Measurements from ENCODE around the gene ENTPD6. TPM values are rescaled to one million over a fixed set of nuclear protein-coding genes. Genes with fewer than 3 reads are reported as not detected.

Gene ENTPD6
- total RNA-seq, 3 donors from 2014 or later (not counting 1 experiment from before 2014, with no cell fraction given) = 36.4 to 43.1 (median 41.4) TPM

DNA sequence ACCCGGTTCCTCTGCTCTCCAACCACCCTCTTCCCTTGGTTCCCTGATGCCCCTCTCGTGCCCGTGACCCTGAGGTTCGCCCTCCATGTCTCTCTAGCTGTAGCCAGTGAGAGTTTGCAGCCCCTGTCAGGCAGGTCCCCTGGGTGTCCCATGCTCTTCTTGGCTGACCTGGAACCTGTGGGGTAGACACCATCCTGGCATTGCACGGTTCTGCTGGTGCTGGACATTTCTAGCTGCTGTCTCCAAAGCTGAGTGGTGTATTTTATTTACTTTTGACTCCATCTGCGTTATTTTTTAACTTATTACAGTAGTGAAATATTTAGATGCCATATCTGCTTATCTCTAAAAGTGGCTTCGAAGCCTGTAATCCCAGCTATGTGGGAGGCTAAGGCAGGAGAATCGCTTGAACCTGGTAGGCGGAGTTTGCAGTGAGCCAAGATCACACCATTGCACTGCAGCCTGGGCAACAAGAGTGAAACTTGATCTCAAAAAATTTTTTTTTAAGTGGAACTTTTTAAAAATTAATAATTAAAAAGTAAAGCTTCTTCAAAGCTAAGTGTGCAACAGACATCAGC is 12.5 kb downstream of the ENTPD6 start:
- ATAC-seq (no peak), DNase-seq (no peak)
- Mint-ChIP-seq H3K27me3 (ENCODE audit: low read depth in 2 of 2) (no peaks in the 10 kb centered on the region), H3K27ac (no peak overlapping the region), H3K36me3 (no peaks in the 10 kb centered on the region), H3K4me3 (no peak overlapping the region), H3K4me1 (peaks cover 9 to 14% of the 10 kb centered on the region in 2 donors), H3K9me3 (no peaks in the 10 kb centered on the region)
- H3K4me1 ChIP-seq (ENCODE audit: control insufficient read depth, insufficient read depth, low read length) = no peaks in the 10 kb centered on the region
- no peak overlapping the region for H3K4me3 ChIP-seq (ENCODE audit: low read length)
- 97% methylated on average over 8 of the region's 9 CpGs for WGBS (ENCODE audit: insufficient coverage)
- H3K36me3 ChIP-seq (ENCODE audit: control insufficient read depth, insufficient read depth, low read length) = peaks cover 8% of the 10 kb centered on the region
- H3K27ac ChIP-seq (ENCODE audit: low read length) = no peak overlapping the region
- no peaks in the 10 kb centered on the region for H3K9me3 ChIP-seq (ENCODE audit: control insufficient read depth, insufficient read depth, low read length)
- no peaks in the 10 kb centered on the region for H3K27me3 ChIP-seq (ENCODE audit: control insufficient read depth, insufficient read depth, low read length)
- TF ChIP-seq, protein P1, sequence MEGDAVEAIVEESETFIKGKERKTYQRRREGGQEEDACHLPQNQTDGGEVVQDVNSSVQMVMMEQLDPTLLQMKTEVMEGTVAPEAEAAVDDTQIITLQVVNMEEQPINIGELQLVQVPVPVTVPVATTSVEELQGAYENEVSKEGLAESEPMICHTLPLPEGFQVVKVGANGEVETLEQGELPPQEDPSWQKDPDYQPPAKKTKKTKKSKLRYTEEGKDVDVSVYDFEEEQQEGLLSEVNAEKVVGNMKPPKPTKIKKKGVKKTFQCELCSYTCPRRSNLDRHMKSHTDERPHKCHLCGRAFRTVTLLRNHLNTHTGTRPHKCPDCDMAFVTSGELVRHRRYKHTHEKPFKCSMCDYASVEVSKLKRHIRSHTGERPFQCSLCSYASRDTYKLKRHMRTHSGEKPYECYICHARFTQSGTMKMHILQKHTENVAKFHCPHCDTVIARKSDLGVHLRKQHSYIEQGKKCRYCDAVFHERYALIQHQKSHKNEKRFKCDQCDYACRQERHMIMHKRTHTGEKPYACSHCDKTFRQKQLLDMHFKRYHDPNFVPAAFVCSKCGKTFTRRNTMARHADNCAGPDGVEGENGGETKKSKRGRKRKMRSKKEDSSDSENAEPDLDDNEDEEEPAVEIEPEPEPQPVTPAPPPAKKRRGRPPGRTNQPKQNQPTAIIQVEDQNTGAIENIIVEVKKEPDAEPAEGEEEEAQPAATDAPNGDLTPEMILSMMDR (IDR thresholded peaks at IDR 0.05) = no peak
- intact Hi-C loops (cut with micrococcal nuclease) = no loop called here

DNA sequence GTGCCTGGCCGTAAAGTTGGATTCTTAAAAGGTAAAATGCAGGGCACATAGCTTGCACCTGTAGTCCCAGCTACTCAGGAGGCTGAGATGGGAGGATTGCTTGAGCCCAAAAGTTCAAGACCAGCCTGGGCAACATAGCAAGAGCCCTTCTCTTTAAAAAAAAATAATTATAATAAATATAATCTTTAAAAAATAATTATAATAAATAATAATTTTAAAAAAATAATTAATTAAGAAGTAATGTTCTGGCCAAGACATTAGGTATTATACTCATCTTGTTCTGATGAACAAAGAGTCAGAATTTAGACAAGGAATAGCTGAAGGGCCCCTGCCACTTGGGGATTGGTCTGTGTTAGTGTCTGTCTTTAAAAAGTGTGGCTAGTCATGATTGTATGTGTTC is 13.9 kb downstream of the ENTPD6 start:
- H3K27me3 Mint-ChIP-seq (ENCODE audit: low read depth in 2 of 2) = no peaks in the 10 kb centered on the region
- peaks cover 0 to 6% of the 10 kb centered on the region in 2 donors for H3K4me1 Mint-ChIP-seq
- H3K36me3 Mint-ChIP-seq = no peaks in the 10 kb centered on the region

DNA sequence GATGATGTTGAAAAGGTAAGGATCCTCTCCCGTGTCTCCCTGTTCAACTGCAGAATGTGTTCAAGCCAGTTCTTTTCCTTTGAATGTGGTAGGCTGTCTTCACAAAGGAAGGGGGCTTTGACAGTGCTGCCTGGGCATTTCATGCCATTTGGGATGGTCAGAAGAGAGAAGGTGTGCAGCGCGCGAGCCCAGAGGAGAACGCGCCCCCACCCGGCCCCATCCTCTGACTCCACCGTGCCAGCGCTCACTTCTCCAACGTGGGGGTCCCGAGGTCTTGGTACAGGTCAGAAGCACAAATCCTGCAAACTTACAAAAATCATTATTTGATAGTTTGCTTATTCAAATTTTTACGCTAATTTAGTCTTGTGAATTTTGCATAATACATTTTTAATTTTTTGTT is 14.4 kb downstream of the ENTPD6 start:
- Histone ChIP-seq H3K36me3 (ENCODE audit: control insufficient read depth, insufficient read depth, low read length) (peaks cover 21% of the 10 kb centered on the region), H3K27ac (ENCODE audit: low read length) (no peak overlapping the region), H3K4me3 (ENCODE audit: low read length) (no peak overlapping the region), H3K27me3 (ENCODE audit: control insufficient read depth, insufficient read depth, low read length) (no peaks in the 10 kb centered on the region), H3K9me3 (ENCODE audit: control insufficient read depth, insufficient read depth, low read length) (no peaks in the 10 kb centered on the region), H3K4me1 (ENCODE audit: control insufficient read depth, insufficient read depth, low read length) (no peaks in the 10 kb centered on the region)
- TF ChIP-seq, protein P1 (IDR thresholded peaks at IDR 0.05) = no peak
- intact Hi-C loops (cut with micrococcal nuclease) = no loop called here
- H3K4me3 Mint-ChIP-seq = no peak overlapping the region
- H3K4me1 Mint-ChIP-seq = peaks cover 0 to 5% of the 10 kb centered on the region in 2 donors
- H3K9me3 Mint-ChIP-seq = no peaks in the 10 kb centered on the region
- DNase-seq = no peak
- H3K36me3 Mint-ChIP-seq = no peaks in the 10 kb centered on the region
- 96% methylated on average over 12 of the region's 12 CpGs for WGBS (ENCODE audit: insufficient coverage)
- H3K27ac Mint-ChIP-seq = no peak overlapping the region
- no peaks in the 10 kb centered on the region for H3K27me3 Mint-ChIP-seq (ENCODE audit: low read depth in 2 of 2)
- ATAC-seq = no peak

More for the DNA sequence above, 13.9 kb downstream of the ENTPD6 start:
- H3K4me3 Mint-ChIP-seq = no peak overlapping the region
- no peaks in the 10 kb centered on the region for H3K9me3 ChIP-seq (ENCODE audit: control insufficient read depth, insufficient read depth, low read length)
- H3K36me3 ChIP-seq (ENCODE audit: control insufficient read depth, insufficient read depth, low read length) = peaks cover 21% of the 10 kb centered on the region
- intact Hi-C loops (cut with micrococcal nuclease) = no loop called here
- ATAC-seq (no peak), DNase-seq (no peak)
- no peak overlapping the region for H3K27ac ChIP-seq (ENCODE audit: low read length)
- TF ChIP-seq, protein P1 (IDR thresholded peaks at IDR 0.05) = no peak
- H3K4me3 ChIP-seq (ENCODE audit: low read length) = no peak overlapping the region
- no peaks in the 10 kb centered on the region for H3K27me3 ChIP-seq (ENCODE audit: control insufficient read depth, insufficient read depth, low read length)
- H3K27ac Mint-ChIP-seq = no peak overlapping the region
- no peaks in the 10 kb centered on the region for H3K9me3 Mint-ChIP-seq
- H3K4me1 ChIP-seq (ENCODE audit: control insufficient read depth, insufficient read depth, low read length) = no peaks in the 10 kb centered on the region
- 84% methylated on average over 1 of the region's 1 CpG for WGBS (ENCODE audit: insufficient coverage)

- TF ChIP-seq, protein P1 (IDR thresholded peaks at IDR 0.05) = no peak
- ATAC-seq (no peak), DNase-seq (no peak)
- Mint-ChIP-seq H3K27me3 (ENCODE audit: low read depth in 2 of 2) (no peaks in the 10 kb centered on the region), H3K4me3 (no peak overlapping the region), H3K9me3 (no peaks in the 10 kb centered on the region), H3K4me1 (no peaks in the 10 kb centered on the region), H3K36me3 (no peaks in the 10 kb centered on the region), H3K27ac (no peak overlapping the region)
- Histone ChIP-seq H3K27ac (ENCODE audit: low read length) (no peak overlapping the region), H3K36me3 (ENCODE audit: control insufficient read depth, insufficient read depth, low read length) (peaks cover 29% of the 10 kb centered on the region), H3K4me1 (ENCODE audit: control insufficient read depth, insufficient read depth, low read length) (no peaks in the 10 kb centered on the region), H3K9me3 (ENCODE audit: control insufficient read depth, insufficient read depth, low read length) (no peaks in the 10 kb centered on the region), H3K4me3 (ENCODE audit: low read length) (no peak overlapping the region), H3K27me3 (ENCODE audit: control insufficient read depth, insufficient read depth, low read length) (no peaks in the 10 kb centered on the region)
- intact Hi-C loops (cut with micrococcal nuclease) = no loop called here
- WGBS (ENCODE audit: insufficient coverage) = 98% methylated on average over 5 of the region's 7 CpGs
Measured at GRCh38 chr20:25211273-25211672, 15.8 kb downstream of the ENTPD6 start.
